ENCODE measurements around the gene TF.

Gene TF

GRCh38 chr3:133837487-133838295, 91.5 kb downstream of the TF start:
- no peak for DNase-seq (ENCODE audit: low read depth)

GRCh38 chr3:133838296-133838789, 92.2 kb downstream of the TF start:
- no peak for DNase-seq (ENCODE audit: low read depth)

GRCh38 chr3:133838916-133839800, 93.0 kb downstream of the TF start:
- DNase-seq (ENCODE audit: low read depth): no peak

GRCh38 chr3:133840055-133840737, 94.0 kb downstream of the TF start:
- DNase-seq (ENCODE audit: low read depth): no peak

- no peak for DNase-seq (ENCODE audit: low read depth)
Measured at GRCh38 chr3:133840767-133841166, 94.6 kb downstream of the TF start.

GRCh38 chr3:133841196-133841595, 95.0 kb downstream of the TF start:
- no peak for DNase-seq (ENCODE audit: low read depth)

GRCh38 chr3:133842158-133842557, 96.0 kb downstream of the TF start:
- no peak for DNase-seq (ENCODE audit: low read depth)

- no peak for DNase-seq (ENCODE audit: low read depth)
Measured at GRCh38 chr3:133843634-133844033, 97.4 kb downstream of the TF start.

- DNase-seq (ENCODE audit: low read depth): no peak
Measured at GRCh38 chr3:133845127-133845526, 98.9 kb downstream of the TF start.

Measured in stimulated activated CD8-positive, alpha-beta memory T cell treated with anti-CD3 and anti-CD28 coated beads, Interleukin-7, amount 100 ng/mL, for 24 hours (primary cell).